Globus pallidus (tissue), 1 donor: ENCODE results near the gene LRIT1.

Experiments
- DNase-seq: peaks from one replicate; pipeline ENCODE4 v3.0.0-alpha.2; 2015; ENCODE audit warnings: low spot score

The LRIT1 gene

DNA sequence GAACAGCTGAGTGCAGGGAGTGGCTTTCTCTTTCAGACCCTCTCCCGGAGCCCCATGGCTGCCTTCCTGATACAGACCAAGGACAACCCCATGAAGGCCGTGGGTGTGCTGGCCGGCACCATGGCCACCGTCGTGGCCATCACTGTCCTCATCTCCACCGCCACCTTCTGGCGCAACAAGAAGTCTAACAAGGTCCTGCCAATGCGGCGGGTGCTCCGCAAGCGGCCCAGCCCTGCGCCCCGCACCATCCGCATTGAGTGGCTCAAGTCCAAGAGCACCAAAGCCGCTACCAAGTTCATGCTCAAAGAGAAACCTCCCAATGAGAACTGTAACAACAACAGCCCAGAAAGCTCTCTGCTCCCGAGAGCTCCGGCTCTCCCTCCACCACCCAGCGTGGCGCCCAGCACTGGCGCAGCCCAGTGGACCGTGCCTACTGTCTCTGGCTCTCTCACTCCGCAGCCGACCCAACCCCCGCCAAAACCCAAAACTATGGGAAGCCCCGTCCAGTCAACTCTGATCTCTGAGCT is 27.2 kb downstream of the LRIT1 start:
- DNase-seq = no peak

- no peak for DNase-seq
Observed at GRCh38 chr10:84213076-84213475, 28.3 kb downstream of the LRIT1 start.

DNA sequence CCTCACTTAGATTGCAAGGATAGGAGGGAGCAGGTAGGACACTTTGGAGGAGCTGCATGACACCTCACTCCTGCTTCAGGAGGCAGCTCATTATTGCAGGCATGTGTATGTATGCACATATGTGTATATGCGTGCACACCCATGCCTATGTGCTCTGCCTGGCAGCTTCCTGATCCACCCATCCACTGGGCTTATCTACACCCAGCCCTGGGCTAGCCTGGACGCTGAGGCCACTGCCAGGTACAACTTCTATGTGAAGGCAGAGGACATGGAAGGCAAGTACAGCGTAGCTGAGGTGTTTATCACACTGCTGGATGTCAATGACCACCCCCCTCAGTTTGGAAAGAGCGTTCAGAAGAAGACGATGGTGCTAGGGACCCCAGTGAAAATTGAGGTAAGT is 29.3 kb downstream of the LRIT1 start:
- DNase-seq = no peak

DNA sequence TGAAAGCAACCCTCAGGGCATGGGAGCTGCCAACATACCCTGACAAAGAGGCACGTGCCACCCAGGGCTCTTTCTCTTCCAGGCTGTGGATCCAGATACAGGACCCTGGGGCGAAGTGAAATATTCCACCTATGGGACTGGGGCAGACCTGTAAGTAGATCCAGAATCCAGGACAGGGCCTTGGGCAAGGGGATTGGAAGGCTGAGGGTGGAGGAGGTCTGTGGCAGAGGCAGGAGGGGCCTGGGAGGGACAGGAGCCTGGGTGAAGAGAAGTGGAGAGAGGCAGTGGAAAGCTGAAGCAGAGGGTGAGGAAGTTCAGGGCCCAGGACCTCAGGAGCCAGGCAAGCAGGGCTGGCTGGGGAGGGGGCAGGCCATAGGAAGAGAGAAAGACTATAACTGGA is 29.8 kb downstream of the LRIT1 start:
- DNase-seq = no peak

DNA sequence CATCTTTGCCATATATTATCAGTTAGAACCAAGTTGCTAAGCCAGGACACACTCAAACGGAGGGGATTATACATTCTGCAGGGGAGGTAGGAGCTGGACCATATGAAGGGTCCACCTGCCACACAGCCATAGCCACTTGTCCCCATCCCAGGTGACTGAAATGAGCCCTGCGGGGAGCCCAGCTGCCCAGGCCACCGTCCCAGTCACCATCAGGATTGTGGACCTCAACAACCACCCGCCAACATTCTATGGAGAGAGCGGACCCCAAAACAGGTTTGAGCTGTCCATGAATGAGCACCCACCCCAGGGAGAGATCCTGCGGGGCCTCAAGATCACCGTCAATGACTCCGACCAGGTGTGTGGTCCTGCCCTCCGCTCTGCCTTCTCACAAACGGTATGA is 33.3 kb downstream of the LRIT1 start:
- DNase-seq = no peak

- DNase-seq = no peak
Observed at GRCh38 chr10:84205853-84206525, 35.4 kb downstream of the LRIT1 start.

DNA sequence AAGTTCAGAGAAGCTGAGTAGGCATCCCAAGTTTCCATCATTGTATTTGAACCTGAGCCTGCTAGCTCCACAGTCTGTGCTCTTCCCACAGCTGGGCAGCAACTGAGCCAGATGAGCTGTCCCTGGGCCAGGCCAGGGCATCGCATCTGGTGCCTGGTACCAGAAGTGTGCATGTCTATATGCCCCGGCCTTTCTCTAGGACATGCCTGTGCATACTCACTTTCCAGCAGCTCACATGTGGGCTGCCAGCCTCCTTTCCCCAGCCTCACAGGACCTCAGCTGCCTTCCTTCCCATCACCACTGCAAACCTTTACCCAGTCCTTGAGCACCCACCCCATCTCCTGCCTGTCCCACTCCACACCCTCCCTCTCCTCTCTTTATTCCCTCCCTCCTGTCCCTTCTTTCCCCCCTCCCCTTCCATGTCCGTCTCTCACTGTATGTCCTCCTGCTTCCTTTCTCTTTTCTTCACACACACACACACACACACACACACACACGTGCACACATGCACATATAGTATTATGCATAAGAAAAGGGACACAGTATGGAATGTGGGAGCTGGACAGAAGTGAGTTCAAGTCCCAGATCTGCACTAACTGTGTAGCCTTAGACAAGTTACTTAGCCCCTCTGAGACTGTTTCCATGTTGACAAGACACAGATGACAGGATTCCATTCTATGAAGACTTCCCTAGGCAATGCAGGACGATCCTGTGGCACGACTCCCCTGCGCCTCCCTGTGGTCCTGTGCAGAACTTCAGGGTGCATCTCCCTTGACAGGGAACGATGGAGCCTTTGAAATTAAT is 36.1 kb downstream of the LRIT1 start:
- peak; percentile 60 for DNase-seq

DNA sequence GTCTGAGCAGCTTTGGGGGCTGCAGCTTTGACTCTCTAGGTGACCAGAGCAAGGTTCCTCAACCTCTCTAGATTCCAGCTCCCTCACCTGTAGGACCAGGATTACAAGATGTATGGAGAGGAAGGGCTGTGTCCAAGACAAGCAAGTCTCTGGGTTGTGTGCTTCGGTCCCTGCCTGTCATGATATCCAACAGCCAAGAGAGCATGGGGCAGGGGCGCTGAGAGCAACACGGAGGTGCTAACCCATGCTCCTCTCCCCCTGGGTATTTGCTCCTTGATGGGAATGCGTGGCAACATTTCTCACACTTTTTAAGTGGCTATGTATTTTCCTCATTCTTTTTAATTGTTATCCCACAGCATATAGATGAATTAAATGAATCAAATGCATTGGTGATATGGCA is 36.7 kb downstream of the LRIT1 start:
- no peak for DNase-seq

DNA sequence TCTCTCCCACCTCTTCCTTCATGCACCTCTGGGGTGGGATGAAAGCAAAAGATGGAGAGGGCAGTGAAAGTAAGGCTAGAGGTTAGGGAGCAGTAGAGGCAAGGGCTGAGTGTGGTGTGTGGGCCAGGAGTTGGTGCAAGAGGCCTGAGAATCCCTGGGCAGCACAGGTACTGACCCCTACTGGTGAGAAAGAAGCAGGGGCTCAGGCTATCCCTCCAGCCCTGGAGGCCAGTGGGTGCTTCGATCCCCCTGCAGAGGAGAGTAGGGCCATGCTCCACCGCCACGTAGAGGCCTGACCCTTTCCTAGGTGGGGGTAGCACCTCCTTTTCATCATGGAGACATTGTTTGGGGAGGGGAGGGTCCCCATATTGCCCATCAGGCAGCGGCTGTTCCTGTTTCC is 37.2 kb downstream of the LRIT1 start:
- DNase-seq = no peak

DNA sequence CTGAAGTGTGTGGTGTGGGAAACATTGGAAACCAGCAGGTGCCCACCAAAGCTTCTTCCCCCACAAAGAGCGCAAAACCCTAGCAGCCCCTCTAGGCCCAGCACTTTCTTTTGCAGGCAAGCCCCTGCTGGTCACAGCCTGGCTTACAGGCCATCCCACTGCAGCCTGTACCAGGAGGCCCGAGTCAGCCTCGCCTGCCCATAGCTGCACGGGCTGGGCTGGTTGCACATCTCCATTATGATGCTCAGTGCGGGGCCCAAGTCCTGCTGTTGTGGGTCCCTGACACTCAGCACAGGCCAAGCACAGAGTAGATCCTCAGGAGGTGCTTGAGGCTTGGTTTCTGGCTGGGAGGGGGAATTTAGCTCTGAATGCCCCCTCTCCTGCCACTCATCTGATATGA is 39.0 kb downstream of the LRIT1 start:
- DNase-seq = no peak

DNA sequence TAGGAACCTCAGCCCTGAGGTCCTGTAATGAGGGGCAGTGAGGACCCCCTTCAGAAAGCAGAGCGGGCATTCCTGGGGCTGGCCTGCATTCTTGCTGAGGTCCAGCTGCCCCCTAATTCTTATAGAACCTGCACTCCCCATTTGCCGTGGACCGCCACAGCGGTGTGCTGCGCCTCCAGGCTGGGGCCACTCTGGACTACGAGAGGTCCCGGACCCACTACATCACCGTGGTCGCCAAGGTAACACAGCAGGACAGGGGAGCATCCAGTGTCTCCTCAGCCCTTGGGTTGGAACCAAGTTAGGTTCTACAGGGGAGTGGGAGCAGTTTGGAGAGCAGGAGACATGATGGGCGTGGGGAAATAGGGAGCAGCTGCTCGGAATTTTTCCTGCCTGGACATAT is 39.7 kb downstream of the LRIT1 start:
- no peak for DNase-seq

DNA sequence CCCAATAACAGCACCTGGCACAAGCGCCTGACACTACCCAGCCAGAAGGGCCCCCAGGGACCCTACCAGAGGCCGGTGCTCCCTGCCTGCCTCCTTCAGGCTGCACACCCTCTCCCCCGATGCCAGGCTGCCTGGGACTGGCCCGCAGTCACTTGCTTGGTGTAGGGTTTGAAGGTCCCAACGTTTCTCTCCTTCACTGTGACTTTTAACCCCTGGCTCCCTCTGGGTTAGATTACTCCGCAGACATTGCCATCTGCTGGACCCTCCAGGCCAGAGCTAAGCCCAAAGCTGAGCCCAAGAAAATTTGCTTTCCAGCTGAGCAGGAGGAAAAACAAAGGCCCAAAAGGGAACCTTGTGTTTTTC is 40.1 kb downstream of the LRIT1 start:
- DNase-seq = no peak

GRCh38 chr10:84200537-84201243 is 40.7 kb downstream of the LRIT1 start:
- no peak for DNase-seq

DNA sequence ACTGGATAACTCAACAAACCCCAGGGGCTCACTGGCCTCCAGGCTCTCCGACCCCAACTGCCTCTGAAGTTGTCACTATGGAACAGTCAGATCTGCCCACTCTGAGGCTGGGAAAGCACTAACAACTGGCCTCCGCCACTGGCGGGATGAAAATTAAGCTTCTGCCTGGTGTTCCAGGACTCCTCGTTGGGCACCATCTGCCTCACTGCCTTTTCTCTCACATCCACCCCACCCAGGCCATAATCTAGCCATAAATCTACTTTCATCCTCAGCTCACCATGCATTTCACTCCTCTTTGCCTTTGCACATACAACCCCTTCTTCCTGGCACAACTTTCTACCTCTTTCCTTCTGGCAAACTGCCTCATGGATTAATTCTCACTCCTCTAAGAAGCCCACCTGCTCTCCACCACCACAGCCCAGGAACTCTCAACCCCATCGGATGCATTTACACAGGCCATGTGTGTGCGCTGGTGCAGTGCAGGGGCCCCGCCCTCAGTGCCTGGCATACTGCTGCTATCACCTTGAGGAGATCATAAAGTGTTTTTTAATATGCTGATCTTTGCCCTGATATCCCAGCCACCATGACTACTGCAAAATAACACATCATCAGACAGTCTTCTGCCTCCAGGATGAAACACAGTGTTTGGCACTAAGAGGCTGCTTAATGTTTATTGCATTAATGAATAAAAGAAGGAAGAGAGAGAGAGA is 43.0 kb downstream of the LRIT1 start:
- no peak for DNase-seq

- DNase-seq = no peak
Observed at GRCh38 chr10:84197643-84198042, 43.7 kb downstream of the LRIT1 start.

DNA sequence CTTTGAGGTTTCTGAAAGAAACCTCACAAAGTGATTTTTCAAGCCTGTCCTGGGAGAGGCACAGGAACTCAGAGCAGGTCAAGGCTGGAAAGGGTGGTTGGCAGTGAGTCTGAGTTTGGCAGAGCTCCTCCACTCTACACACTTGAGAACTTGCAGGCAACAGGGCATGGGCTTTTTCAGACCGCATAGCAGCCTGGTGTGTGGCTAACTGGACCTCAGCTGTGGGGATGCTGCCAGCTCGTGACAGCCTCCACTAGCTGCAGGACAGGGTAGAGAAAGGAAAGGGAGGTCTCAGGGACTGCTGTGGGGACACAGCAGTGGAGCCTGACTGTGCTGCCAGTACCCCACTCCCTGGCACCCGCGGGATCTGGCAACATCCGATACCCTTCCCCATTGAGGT is 44.4 kb downstream of the LRIT1 start:
- no peak for DNase-seq

- DNase-seq = no peak
Observed at GRCh38 chr10:84196083-84196482, 45.3 kb downstream of the LRIT1 start.

DNA sequence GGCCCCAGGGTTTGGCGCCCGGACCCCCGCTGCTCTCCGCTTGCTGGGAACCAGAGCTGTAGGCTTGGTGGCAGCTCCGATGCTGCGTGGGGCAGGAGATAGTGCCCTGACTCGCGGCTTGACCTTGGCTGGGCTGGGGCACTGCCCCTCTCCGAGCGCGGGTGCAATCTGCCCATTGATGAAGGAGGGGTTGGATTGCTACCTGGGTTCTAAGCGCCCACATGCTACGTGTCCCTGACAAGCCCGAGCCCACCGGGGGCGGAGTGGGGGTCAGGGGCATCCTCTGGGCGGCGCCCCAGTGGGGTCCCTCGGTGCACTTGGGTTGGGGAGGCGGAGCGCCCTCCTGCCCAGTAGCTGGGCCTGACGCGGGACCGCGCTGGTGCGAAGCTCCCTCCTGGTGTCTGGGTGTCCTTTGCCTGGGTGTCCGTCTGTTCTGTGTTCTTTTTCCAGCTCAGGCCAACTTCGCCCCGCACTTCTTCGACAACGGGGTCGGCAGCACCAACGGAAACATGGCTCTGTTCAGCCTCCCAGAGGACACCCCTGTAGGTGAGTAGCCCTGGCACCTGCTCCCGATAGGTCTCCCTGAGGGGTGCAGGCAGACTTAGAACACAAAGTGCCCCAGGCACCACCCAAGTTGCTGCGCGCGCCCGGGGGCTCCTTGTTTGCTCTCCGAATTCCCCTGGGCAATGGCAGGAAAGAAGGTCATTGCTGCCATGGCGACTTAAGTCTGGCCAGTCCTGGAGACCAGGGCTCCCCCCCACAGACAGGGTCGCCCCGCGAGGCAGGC is 46.1 kb downstream of the LRIT1 start:
- DNase-seq = no peak

DNA sequence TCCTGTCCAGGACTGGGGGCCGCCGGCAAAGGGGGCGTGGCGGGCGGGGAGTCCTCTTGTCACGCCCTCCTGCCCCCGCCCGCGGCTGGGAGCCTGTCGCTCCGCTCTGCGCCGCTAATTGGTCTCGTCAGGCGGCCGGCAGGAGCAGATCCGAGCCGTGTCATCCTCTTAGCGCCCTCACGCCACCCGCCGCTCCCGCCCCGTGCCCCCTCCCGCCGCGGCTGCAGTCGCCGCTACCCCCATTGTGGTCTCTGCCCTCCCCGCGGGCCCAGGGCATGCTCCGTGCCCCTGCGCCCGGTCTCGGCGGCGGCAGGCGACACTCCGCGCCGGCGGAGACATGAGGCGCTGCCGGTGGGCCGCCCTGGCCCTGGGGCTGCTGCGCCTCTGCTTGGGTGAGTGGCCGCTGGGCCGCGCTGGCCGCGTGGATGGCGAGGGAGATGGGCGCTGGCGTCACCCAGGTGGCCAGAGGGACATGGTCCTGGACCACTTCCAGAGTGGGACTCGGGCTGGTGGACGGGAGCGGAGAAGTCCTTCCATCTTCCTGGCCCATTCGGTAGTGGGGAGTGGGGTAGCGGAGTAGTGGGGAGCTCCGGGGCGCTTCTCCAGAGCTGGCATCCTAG is 46.8 kb downstream of the LRIT1 start, which contains the start of gene CDHR1:
TSS of gene CDHR1 (plus strand) at position 114 of the 620 bp plus-strand sequence. CDS start at position 338, 224 bp downstream.
- DNase-seq = no peak

GRCh38 chr10:84193846-84194423 is 47.4 kb downstream of the LRIT1 start:
- no peak for DNase-seq
